ENCODE measurements around the gene HGFAC. TPM values are rescaled to one million over a fixed set of nuclear protein-coding genes. Genes with fewer than 3 reads are reported as not detected.

The HGFAC gene
- total RNA-seq, 1 donor from 2014 or later: not detected

DNA sequence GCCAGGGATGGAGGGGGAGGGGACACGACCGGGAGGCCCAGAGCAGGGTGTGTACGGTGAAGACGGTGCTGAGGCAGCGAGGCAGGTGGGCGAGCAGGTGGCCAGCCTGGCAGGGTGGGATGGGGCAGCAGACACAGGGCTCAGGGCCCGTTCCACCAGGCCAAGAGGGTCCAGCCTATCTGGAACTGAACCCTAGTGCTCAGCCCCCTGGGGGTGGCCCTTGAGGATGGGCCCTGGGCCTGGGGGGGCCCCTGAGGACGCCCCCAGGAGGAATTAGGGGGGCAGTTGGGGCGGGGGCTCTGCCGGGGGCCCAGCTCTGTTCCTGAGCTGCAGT lies 3.0 kb upstream of the HGFAC start:
- Histone ChIP-seq H3K27me3 (no peaks in the 10 kb centered on the region), H3K9me3 (no peaks in the 10 kb centered on the region), H3K27ac (no peak overlapping the region), H3K4me3 (no peak overlapping the region), H3K36me3 (no peaks in the 10 kb centered on the region), H3K4me1 (peaks cover 28% of the 10 kb centered on the region)
- intact Hi-C loops (cut with DNase I): no loop called here
- no peak for TF ChIP-seq POLR2AphosphoS5 (IDR thresholded peaks at IDR 0.05; ENCODE audit: insufficient read depth in 1 of 2, low read depth in 1 of 2)
- DNase-seq (ENCODE audit: extremely low spot score in 2 of 2): no peak

DNA sequence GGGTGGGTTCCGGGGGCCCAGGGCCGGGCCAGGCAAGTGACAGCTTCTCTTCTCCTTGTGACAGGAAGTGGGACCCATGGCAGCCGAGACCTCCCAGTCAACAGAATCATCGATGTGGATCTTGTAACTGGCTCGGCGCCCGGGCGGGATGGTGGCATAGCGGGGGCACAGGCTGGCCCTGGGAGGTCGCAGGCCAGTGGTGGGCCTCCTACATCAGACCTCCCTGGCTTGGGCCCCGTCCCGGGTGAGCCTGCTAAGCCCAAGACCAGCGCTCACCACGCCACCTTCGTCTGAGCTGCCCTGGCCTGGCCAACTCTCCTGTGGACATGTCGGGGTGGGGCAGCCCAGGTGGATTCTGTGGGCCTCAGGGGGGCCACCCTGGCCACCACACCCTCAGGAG lies 2.4 kb upstream of the HGFAC start:
- H3K27me3 ChIP-seq: no peaks in the 10 kb centered on the region

DNA sequence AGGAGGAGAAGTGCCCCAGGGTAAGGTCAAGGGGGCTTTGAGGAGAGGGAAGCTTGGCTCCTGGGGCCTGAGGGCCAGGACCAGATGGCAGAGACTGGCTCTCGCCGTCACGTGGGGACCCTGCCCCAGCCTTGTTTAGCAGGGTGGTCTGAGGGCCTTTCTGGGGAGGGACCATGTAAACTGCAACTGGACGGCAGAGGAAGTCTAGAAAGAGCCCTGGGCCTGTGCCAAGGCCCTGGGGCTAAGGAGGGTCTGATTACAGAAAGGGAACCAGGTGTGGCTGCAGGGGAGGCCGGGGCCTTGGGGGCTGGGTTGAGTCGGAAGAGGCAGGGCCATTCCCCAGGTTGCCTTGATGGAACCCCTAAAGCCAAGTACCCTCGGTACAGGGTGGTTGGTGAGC lies 1.8 kb upstream of the HGFAC start:
- H3K4me1 ChIP-seq: peaks cover 28% of the 10 kb centered on the region
- intact Hi-C loops (cut with DNase I): loop anchor here (5.0 kb wide), 1 partner anchor 93 kb away; no protein-coding TSS in a partner anchor
- no peak overlapping the region for H3K27ac ChIP-seq
- H3K36me3 ChIP-seq: no peaks in the 10 kb centered on the region
- no peak overlapping the region for H3K4me3 ChIP-seq
- no peak for TF ChIP-seq POLR2AphosphoS5 (IDR thresholded peaks at IDR 0.05; ENCODE audit: insufficient read depth in 1 of 2, low read depth in 1 of 2)
- TF ChIP-seq POLR2A (IDR thresholded peaks at IDR 0.05): no peak
- TF ChIP-seq, protein P1, sequence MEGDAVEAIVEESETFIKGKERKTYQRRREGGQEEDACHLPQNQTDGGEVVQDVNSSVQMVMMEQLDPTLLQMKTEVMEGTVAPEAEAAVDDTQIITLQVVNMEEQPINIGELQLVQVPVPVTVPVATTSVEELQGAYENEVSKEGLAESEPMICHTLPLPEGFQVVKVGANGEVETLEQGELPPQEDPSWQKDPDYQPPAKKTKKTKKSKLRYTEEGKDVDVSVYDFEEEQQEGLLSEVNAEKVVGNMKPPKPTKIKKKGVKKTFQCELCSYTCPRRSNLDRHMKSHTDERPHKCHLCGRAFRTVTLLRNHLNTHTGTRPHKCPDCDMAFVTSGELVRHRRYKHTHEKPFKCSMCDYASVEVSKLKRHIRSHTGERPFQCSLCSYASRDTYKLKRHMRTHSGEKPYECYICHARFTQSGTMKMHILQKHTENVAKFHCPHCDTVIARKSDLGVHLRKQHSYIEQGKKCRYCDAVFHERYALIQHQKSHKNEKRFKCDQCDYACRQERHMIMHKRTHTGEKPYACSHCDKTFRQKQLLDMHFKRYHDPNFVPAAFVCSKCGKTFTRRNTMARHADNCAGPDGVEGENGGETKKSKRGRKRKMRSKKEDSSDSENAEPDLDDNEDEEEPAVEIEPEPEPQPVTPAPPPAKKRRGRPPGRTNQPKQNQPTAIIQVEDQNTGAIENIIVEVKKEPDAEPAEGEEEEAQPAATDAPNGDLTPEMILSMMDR (IDR thresholded peaks at IDR 0.05): no peak
- DNase-seq (ENCODE audit: extremely low spot score in 2 of 2): no peak
- no peaks in the 10 kb centered on the region for H3K9me3 ChIP-seq
- H3K27me3 ChIP-seq: no peaks in the 10 kb centered on the region

More for the DNA sequence above, 2.4 kb upstream of the HGFAC start:
- no peak overlapping the region for H3K4me3 ChIP-seq
- H3K27ac ChIP-seq: no peak overlapping the region
- H3K36me3 ChIP-seq: no peaks in the 10 kb centered on the region
- DNase-seq (ENCODE audit: extremely low spot score in 2 of 2): no peak
- TF ChIP-seq, protein P1 (IDR thresholded peaks at IDR 0.05): no peak
- H3K9me3 ChIP-seq: no peaks in the 10 kb centered on the region
- H3K4me1 ChIP-seq: peaks cover 28% of the 10 kb centered on the region
- intact Hi-C loops (cut with DNase I): no loop called here

DNA sequence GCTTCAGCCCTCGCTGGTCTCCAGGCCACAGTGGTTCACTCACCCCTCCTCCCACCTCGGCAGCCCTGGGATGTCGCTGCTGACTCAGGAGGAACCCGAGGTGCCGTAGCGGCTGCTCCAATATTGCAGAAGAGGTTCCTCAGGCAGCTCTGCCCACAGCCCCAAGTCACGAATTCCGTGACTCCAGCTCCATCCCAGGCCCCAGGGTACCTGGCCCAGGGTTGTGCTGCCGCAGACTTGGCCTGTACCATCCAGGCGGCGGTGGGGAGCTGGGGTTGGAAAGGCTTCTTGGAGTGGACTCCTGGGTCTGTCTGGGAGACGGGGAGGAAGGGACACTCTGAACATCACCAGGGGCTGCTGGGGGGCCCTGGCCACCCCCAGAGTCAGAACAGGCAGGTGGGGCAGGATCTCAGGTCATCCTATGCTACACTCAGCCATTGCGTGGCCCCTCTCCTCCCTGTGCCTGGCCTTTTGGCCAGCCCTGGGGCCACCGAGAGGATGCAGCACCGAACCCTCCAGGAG lies 728 bp upstream of the HGFAC start:
- no peak overlapping the region for H3K4me3 ChIP-seq
- intact Hi-C loops (cut with DNase I): loop anchor here (5.0 kb wide), 1 partner anchor 94 kb away; no protein-coding TSS in a partner anchor

DNA sequence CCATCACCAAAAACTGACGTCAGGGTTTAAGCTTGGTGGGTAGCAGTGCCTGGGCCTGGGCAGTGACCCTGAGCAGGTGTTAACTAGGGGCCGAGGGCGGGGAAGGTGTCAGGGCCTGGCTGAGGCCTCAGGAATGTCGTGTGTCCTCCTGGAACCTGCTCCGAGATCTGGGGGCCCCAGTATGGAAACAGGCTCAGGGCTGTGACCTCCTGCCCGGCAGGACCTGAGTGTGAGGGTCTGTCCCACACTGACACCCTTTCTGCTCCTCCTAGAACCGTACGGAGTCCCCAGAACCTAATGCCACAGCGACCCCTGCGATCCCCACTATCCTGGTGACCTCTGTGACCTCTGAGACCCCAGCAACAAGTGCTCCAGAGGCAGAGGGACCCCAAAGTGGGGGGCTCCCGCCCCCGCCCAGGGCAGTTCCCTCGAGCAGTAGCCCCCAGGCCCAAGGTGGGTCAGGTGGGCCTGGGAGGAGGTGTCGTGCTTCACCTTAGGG lies 741 bp downstream of the HGFAC start:
- no peak overlapping the region for H3K27ac ChIP-seq
- peaks cover 11% of the 10 kb centered on the region for H3K4me1 ChIP-seq
- no peak for TF ChIP-seq POLR2A (IDR thresholded peaks at IDR 0.05)
- TF ChIP-seq, protein P1 (IDR thresholded peaks at IDR 0.05): no peak
- no peak for TF ChIP-seq POLR2AphosphoS5 (IDR thresholded peaks at IDR 0.05; ENCODE audit: insufficient read depth in 1 of 2, low read depth in 1 of 2)
- no peaks in the 10 kb centered on the region for H3K36me3 ChIP-seq
- intact Hi-C loops (cut with DNase I): loop anchor here (5.0 kb wide), 1 partner anchor 95 kb away; no protein-coding TSS in a partner anchor
- H3K27me3 ChIP-seq: no peaks in the 10 kb centered on the region
- no peaks in the 10 kb centered on the region for H3K9me3 ChIP-seq
- no peak overlapping the region for H3K4me3 ChIP-seq
- no peak for DNase-seq (ENCODE audit: extremely low spot score in 2 of 2)

More for the DNA sequence above, 728 bp upstream of the HGFAC start:
- no peak for TF ChIP-seq POLR2AphosphoS5 (IDR thresholded peaks at IDR 0.05; ENCODE audit: insufficient read depth in 1 of 2, low read depth in 1 of 2)
- no peak for TF ChIP-seq POLR2A (IDR thresholded peaks at IDR 0.05)
- TF ChIP-seq, protein P1 (IDR thresholded peaks at IDR 0.05): no peak
- H3K27me3 ChIP-seq: no peaks in the 10 kb centered on the region
- H3K4me1 ChIP-seq: peaks cover 26% of the 10 kb centered on the region
- no peaks in the 10 kb centered on the region for H3K9me3 ChIP-seq
- no peak for DNase-seq (ENCODE audit: extremely low spot score in 2 of 2)
- no peaks in the 10 kb centered on the region for H3K36me3 ChIP-seq
- H3K27ac ChIP-seq: no peak overlapping the region
